ENCODE measurements around the gene ENTPD6.
A peak's percentile ranks its signal among the peaks of the same experiment; 100 is the strongest.

ENTPD6 gene

DNA sequence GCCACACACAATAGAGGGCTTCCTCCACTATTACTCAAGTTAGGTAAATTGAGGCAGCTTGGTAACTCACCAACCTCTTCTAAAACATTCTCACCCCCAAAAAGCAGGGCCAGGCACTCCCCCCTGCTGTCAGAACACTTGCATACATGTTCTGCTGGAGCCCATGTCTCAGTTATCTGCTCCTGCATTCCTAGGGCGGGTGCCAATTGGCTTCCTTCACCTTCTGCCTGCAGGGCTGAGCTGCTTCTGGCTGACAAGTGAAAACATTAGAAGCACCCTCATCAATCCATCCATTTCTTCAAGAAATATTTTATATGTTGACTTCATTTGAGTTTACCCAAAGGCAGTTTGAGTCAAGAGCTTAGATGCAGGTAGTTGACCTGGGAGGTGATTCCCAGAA lies 4.5 kb upstream of the ENTPD6 start:
- Histone ChIP-seq H3K4me3 (ENCODE audit: low read depth in 1 of 2, low read length in 2 of 2) (no peak overlapping the region), H3K4me1 (ENCODE audit: control insufficient read depth in 1 of 2, insufficient read depth in 2 of 2, low read length in 2 of 2) (peaks cover 3 to 9% of the 10 kb centered on the region in 2 donors), H3K27me3 (ENCODE audit: low read depth, low read length) (no peaks in the 10 kb centered on the region), H3K9me3 (ENCODE audit: control insufficient read depth in 1 of 2, low read length in 2 of 2) (no peaks in the 10 kb centered on the region), H3K27ac (ENCODE audit: low read length) (no peak overlapping the region), H3K36me3 (ENCODE audit: control insufficient read depth in 1 of 2, insufficient read depth in 2 of 2, low read length in 2 of 2) (no peaks in the 10 kb centered on the region)

DNA sequence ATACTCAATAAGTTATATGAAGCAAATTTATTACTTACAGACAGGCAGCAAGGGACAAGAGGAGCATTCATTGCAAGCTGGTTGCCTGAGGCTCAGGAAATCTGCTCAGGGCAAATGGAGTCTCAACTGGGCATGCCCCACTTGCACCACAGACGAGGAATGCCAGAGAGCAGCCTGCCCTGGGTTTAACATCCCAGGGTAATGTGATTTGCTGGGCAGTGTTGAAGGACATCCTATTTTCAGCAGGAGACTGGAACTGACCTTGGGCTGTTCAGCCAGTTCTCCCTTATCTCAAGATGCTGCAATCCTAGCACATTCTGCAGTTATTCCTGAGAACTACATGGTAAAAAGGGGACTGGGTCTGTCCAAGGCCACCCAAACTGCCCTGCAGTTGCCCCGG lies 3.8 kb upstream of the ENTPD6 start:
- Histone ChIP-seq H3K4me3 (ENCODE audit: low read depth in 1 of 2, low read length in 2 of 2) (no peak overlapping the region), H3K9me3 (ENCODE audit: control insufficient read depth in 1 of 2, low read length in 2 of 2) (no peaks in the 10 kb centered on the region), H3K36me3 (ENCODE audit: control insufficient read depth in 1 of 2, insufficient read depth in 2 of 2, low read length in 2 of 2) (no peaks in the 10 kb centered on the region), H3K27me3 (ENCODE audit: low read depth, low read length) (no peaks in the 10 kb centered on the region), H3K4me1 (ENCODE audit: control insufficient read depth in 1 of 2, insufficient read depth in 2 of 2, low read length in 2 of 2) (peaks cover 5 to 16% of the 10 kb centered on the region in 2 donors), H3K27ac (ENCODE audit: low read length) (no peak overlapping the region)

DNA sequence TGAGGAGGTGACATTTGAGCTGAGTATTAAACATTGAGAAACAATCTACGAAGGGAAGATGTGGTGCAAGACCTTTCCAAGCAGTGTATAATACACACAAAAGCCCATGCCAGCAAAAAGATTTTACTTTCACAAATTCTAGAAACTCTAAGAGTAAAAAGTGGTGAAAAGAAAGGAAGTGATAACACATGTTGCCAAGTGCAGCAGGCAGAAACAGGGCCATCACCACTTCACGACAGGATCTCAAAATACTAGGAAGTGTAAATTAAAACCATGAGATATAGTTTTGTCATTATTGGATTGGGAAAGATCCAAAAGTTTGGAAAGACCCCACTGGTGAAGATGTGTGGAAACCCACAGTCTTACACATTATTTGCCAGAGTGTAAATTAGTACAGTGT lies 1.7 kb upstream of the ENTPD6 start:
- no peak overlapping the region for H3K4me3 ChIP-seq (ENCODE audit: low read depth in 1 of 2, low read length in 2 of 2)
- H3K27ac ChIP-seq (ENCODE audit: low read length): no peak overlapping the region
- H3K9me3 ChIP-seq (ENCODE audit: control insufficient read depth in 1 of 2, low read length in 2 of 2): no peaks in the 10 kb centered on the region
- H3K4me1 ChIP-seq (ENCODE audit: control insufficient read depth in 1 of 2, insufficient read depth in 2 of 2, low read length in 2 of 2): peaks cover 17 to 31% of the 10 kb centered on the region in 2 donors
- H3K36me3 ChIP-seq (ENCODE audit: control insufficient read depth in 1 of 2, insufficient read depth in 2 of 2, low read length in 2 of 2): no peaks in the 10 kb centered on the region
- H3K27me3 ChIP-seq (ENCODE audit: low read depth, low read length): no peaks in the 10 kb centered on the region

GRCh38 chr20:25194333-25194972 lies 1.1 kb upstream of the ENTPD6 start:
- Histone ChIP-seq H3K27me3 (ENCODE audit: low read depth, low read length) (no peaks in the 10 kb centered on the region), H3K36me3 (ENCODE audit: control insufficient read depth in 1 of 2, insufficient read depth in 2 of 2, low read length in 2 of 2) (no peaks in the 10 kb centered on the region), H3K4me1 (ENCODE audit: control insufficient read depth in 1 of 2, insufficient read depth in 2 of 2, low read length in 2 of 2) (peaks cover 17 to 37% of the 10 kb centered on the region in 2 donors), H3K4me3 (ENCODE audit: low read depth in 1 of 2, low read length in 2 of 2) (no peak overlapping the region), H3K27ac (ENCODE audit: low read length) (no peak overlapping the region), H3K9me3 (ENCODE audit: control insufficient read depth in 1 of 2, low read length in 2 of 2) (no peaks in the 10 kb centered on the region)

GRCh38 chr20:25195962-25196785 lies 662 bp downstream of the ENTPD6 start:
- no peaks in the 10 kb centered on the region for H3K9me3 ChIP-seq (ENCODE audit: control insufficient read depth in 1 of 2, low read length in 2 of 2)
- peak overlapping the region; percentile 73 to 93 for H3K4me3 ChIP-seq (ENCODE audit: low read depth in 1 of 2, low read length in 2 of 2)
- H3K27me3 ChIP-seq (ENCODE audit: low read depth, low read length): no peaks in the 10 kb centered on the region
- peaks cover 17 to 41% of the 10 kb centered on the region in 2 donors for H3K4me1 ChIP-seq (ENCODE audit: control insufficient read depth in 1 of 2, insufficient read depth in 2 of 2, low read length in 2 of 2)
- H3K27ac ChIP-seq (ENCODE audit: low read length): peak overlapping the region; percentile 87
- H3K36me3 ChIP-seq (ENCODE audit: control insufficient read depth in 1 of 2, insufficient read depth in 2 of 2, low read length in 2 of 2): no peaks in the 10 kb centered on the region

DNA sequence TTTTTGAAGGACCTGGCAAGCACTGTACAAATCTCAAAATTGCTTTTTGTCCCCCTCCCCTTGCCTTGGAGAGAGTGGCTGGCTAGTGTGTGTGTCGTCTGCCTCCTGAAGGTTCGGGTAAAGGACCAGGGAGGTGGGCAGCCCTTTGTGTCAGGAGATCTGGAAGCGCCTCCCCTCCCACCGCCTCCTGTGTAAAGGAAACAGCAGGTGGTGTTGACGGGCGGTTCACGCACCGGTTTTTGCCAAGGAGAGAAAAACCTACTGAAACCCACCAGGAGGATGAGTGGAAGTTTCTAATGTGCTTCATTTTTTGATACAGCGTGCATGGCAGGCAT lies 1.2 kb downstream of the ENTPD6 start:
- no peaks in the 10 kb centered on the region for H3K9me3 ChIP-seq (ENCODE audit: control insufficient read depth in 1 of 2, low read length in 2 of 2)
- H3K4me3 ChIP-seq (ENCODE audit: low read depth in 1 of 2, low read length in 2 of 2): peak overlapping the region; percentile 73 to 93
- H3K4me1 ChIP-seq (ENCODE audit: control insufficient read depth in 1 of 2, insufficient read depth in 2 of 2, low read length in 2 of 2): peaks cover 17 to 41% of the 10 kb centered on the region in 2 donors
- peak overlapping the region; percentile 67 for H3K27ac ChIP-seq (ENCODE audit: low read length)
- H3K36me3 ChIP-seq (ENCODE audit: control insufficient read depth in 1 of 2, insufficient read depth in 2 of 2, low read length in 2 of 2): no peaks in the 10 kb centered on the region
- no peaks in the 10 kb centered on the region for H3K27me3 ChIP-seq (ENCODE audit: low read depth, low read length)

DNA sequence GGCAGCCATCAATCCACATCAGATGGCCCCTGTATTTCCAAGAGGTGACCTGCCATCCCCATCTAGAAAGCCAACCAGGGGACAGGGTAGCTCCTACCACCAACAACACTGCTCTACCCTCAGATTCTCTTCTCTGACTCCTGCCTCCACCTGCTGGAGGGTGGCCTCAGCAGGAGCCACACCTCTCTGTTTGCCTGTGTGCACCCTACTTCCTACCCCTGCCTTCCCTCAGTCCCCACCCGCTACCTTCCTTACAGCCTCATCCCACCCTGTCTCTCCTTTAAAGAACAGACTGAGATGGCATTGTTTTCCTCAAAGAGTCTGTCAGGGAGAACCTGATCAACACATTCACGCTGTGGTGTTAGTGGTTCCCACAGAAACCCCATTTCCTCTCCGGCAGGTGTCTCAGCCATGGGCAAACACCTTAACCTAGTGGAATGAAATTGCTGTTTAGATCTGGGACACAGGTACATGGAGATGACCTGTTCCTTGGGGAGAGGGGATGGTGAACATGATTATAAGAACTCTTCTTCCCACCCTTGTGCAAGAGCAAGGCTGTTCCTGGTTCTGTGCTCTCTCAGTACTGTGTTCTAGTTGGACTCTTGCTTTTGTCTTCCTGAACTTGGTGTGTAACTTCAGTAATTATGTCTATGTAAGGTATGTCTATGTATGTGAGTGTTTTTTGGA lies 1.8 kb downstream of the ENTPD6 start:
- H3K4me3 ChIP-seq (ENCODE audit: low read depth in 1 of 2, low read length in 2 of 2): peak overlapping the region; percentile 73 to 93
- H3K36me3 ChIP-seq (ENCODE audit: control insufficient read depth in 1 of 2, insufficient read depth in 2 of 2, low read length in 2 of 2): no peaks in the 10 kb centered on the region
- peak overlapping the region; percentile 67 for H3K27ac ChIP-seq (ENCODE audit: low read length)
- H3K9me3 ChIP-seq (ENCODE audit: control insufficient read depth in 1 of 2, low read length in 2 of 2): no peaks in the 10 kb centered on the region
- no peaks in the 10 kb centered on the region for H3K27me3 ChIP-seq (ENCODE audit: low read depth, low read length)
- H3K4me1 ChIP-seq (ENCODE audit: control insufficient read depth in 1 of 2, insufficient read depth in 2 of 2, low read length in 2 of 2): peaks cover 17 to 41% of the 10 kb centered on the region in 2 donors

DNA sequence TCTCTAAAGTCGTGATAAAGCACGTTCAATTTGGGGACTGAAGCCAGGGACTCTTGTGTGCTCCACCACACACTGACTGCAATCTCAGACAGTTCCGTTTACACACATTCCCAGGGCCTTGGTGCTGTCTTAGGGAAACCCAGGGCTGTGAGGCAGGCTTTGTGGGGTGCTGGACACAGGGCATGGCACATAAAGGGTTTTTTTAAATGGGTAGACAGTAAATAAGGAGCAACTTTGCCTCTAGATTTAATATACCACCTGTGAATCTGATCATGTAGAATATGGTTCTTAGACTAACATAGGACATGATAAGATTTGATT lies 2.3 kb downstream of the ENTPD6 start:
- H3K27ac ChIP-seq (ENCODE audit: low read length): peak overlapping the region; percentile 62
- H3K4me3 ChIP-seq (ENCODE audit: low read depth in 1 of 2, low read length in 2 of 2): peak overlapping the region in 1 of 2 donors; percentile 41

GRCh38 chr20:25198663-25199383 lies 3.3 kb downstream of the ENTPD6 start:
- H3K4me1 ChIP-seq (ENCODE audit: control insufficient read depth in 1 of 2, insufficient read depth in 2 of 2, low read length in 2 of 2): peaks cover 17 to 41% of the 10 kb centered on the region in 2 donors
- H3K27me3 ChIP-seq (ENCODE audit: low read depth, low read length): no peaks in the 10 kb centered on the region
- no peaks in the 10 kb centered on the region for H3K36me3 ChIP-seq (ENCODE audit: control insufficient read depth in 1 of 2, insufficient read depth in 2 of 2, low read length in 2 of 2)
- no peak overlapping the region for H3K4me3 ChIP-seq (ENCODE audit: low read depth in 1 of 2, low read length in 2 of 2)
- no peaks in the 10 kb centered on the region for H3K9me3 ChIP-seq (ENCODE audit: control insufficient read depth in 1 of 2, low read length in 2 of 2)
- no peak overlapping the region for H3K27ac ChIP-seq (ENCODE audit: low read length)

More for the DNA sequence above, 2.3 kb downstream of the ENTPD6 start:
- Histone ChIP-seq H3K36me3 (ENCODE audit: control insufficient read depth in 1 of 2, insufficient read depth in 2 of 2, low read length in 2 of 2) (no peaks in the 10 kb centered on the region), H3K9me3 (ENCODE audit: control insufficient read depth in 1 of 2, low read length in 2 of 2) (no peaks in the 10 kb centered on the region), H3K27me3 (ENCODE audit: low read depth, low read length) (no peaks in the 10 kb centered on the region), H3K4me1 (ENCODE audit: control insufficient read depth in 1 of 2, insufficient read depth in 2 of 2, low read length in 2 of 2) (peaks cover 17 to 41% of the 10 kb centered on the region in 2 donors)

DNA sequence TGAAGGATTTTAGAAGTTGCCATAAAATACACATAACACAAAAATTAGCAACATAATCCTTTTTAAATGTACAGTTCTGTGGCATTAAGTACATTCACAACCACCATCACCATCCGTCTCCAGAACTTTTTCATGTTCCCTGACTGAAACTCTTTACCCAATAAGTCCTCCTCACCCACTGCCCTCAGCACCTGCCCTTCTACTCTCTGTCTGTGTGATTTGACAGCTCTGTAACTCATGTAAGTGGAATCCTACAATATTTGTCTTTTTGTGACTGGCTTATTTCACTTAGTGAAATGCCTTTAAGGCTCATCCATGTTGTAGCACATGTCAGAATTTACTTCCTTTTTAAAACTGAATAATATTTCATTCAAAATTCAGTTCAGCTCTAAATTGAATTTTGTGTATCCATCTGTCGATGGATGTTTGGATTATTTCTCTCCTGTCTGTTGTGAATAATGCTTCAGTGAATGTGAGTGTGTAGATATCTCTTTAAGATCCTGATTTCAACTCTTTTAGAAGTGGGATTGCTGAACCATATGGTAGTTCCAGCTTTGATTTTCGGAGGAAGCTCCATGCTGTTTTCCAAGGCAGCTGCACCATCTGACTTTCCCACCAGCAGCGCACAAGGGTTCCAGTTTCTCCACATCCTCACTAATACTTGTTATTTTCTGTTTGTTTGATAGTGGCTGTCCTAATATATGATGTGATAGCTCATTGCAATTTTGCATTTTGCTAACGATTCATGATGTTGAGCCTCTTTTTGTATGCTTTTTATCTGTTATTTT lies 4.2 kb downstream of the ENTPD6 start:
- H3K9me3 ChIP-seq (ENCODE audit: control insufficient read depth in 1 of 2, low read length in 2 of 2): no peaks in the 10 kb centered on the region
- H3K4me1 ChIP-seq (ENCODE audit: control insufficient read depth in 1 of 2, insufficient read depth in 2 of 2, low read length in 2 of 2): peaks cover 17 to 39% of the 10 kb centered on the region in 2 donors
- H3K36me3 ChIP-seq (ENCODE audit: control insufficient read depth in 1 of 2, insufficient read depth in 2 of 2, low read length in 2 of 2): no peaks in the 10 kb centered on the region
- no peaks in the 10 kb centered on the region for H3K27me3 ChIP-seq (ENCODE audit: low read depth, low read length)
- H3K4me3 ChIP-seq (ENCODE audit: low read depth in 1 of 2, low read length in 2 of 2): no peak overlapping the region
- H3K27ac ChIP-seq (ENCODE audit: low read length): no peak overlapping the region
